Caco-2 (cell line): ENCODE measurements around the gene RBM33. TPM values are rescaled to one million over a fixed set of nuclear protein-coding genes. Genes with fewer than 3 reads are reported as not detected.
"Not testable (repeated sequence)": the region's sequence is repeated elsewhere in the genome, so short reads cannot be mapped to it uniquely, and the experiment has no call there.

Experiments
- BruUV-seq: library from RNA; stranded (reverse); fragments of 400-500 nt; replicated peaks from 2 replicates; lab custom pipeline; 2021; lab: Mats Ljungman, UMichigan
- CTCF ChIA-PET: fragments of 300-600 bp; sonication (Branson Sonifier 250); formaldehyde crosslinking; loops from one replicate; lab custom pipeline; 2022; ENCODE audit warnings: antibody characterized with exemption; lab: Charles Lee
- POLR2A ChIA-PET: fragments of 300-600 bp; sonication (Branson Sonifier 250); formaldehyde crosslinking; loops from one replicate; lab custom pipeline; 2022; ENCODE audit warnings: antibody characterized with exemption; lab: Charles Lee
- DNase-seq, 2 experiments: peaks; one replicate each; pipeline versions ENCODE4 v3.0.0 to v3.0.0-alpha.2; 2020 to 2022
- H3K27me3 ChIP-seq: replicated peaks from 2 replicates; pipeline ENCODE4 v1.6.0; 2011; ENCODE audit warnings: low read length; ENCODE audit not compliant: control insufficient read depth, insufficient read depth
- H3K36me3 ChIP-seq: 2 replicates; pipeline ENCODE4 v1.5.1; 2011; ENCODE audit warnings: low read length; ENCODE audit not compliant: control insufficient read depth, insufficient read depth
- H3K4me1 ChIP-seq: fragments of 250-450 bp; sonication (Bioruptor Pico); 2 replicates; pipeline ENCODE4 v1.5.1; 2020; ENCODE audit warnings: mild to moderate bottlenecking
- H3K4me3 ChIP-seq: 2 replicates; pipeline ENCODE4 v1.5.1; 2011; ENCODE audit warnings: low read depth, mild to moderate bottlenecking, control low read depth, low read length
- H3K9me3 ChIP-seq: fragments of 250-450 bp; sonication (Bioruptor Pico); 2 replicates; pipeline ENCODE4 v1.5.1; 2020; ENCODE audit warnings: mild to moderate bottlenecking, moderate library complexity
- H3K27ac Mint-ChIP-seq: one replicate; pipeline ENCODE4 v1.8.0; 2022; ENCODE audit warnings: mixed read lengths; ENCODE audit not compliant: unreplicated experiment
- H3K27me3 Mint-ChIP-seq: one replicate; pipeline ENCODE4 v1.8.0; 2022; ENCODE audit warnings: mixed read lengths; ENCODE audit not compliant: insufficient read depth, unreplicated experiment
- H3K36me3 Mint-ChIP-seq: one replicate; pipeline ENCODE4 v1.8.0; 2022; ENCODE audit warnings: mild to moderate bottlenecking, mixed read lengths; ENCODE audit not compliant: insufficient read depth, unreplicated experiment
- H3K4me1 Mint-ChIP-seq: one replicate; pipeline ENCODE4 v1.8.0; 2022; ENCODE audit warnings: low read depth, mixed read lengths; ENCODE audit not compliant: unreplicated experiment
- H3K4me3 Mint-ChIP-seq: one replicate; pipeline ENCODE4 v1.8.0; 2022; ENCODE audit warnings: mild to moderate bottlenecking, moderate library complexity, mixed read lengths; ENCODE audit not compliant: unreplicated experiment
- H3K9me3 Mint-ChIP-seq: one replicate; pipeline ENCODE4 v1.8.0; 2022; ENCODE audit warnings: mixed read lengths; ENCODE audit not compliant: unreplicated experiment
- intact Hi-C: fragments of 100-400 bp; cut with micrococcal nuclease; formaldehyde crosslinking; loops from one replicate; pipeline ENCODE4 v1.10.0; 2022; ENCODE audit not compliant: unreplicated experiment
- total RNA-seq: library from RNA; stranded (reverse); gene quantifications from 2 replicates; pipeline ENCODE4 v1.2.3, GENCODE V29; 2022
- TF ChIP-seq, protein P1 (sequence below), 2 experiments: fragments of 200-600 bp in 1 of 2; IDR thresholded peaks; 1 replicate in 1 of 2; 2 replicates in 1 of 2; pipeline versions ENCODE4 v1.5.1 to v1.8.0; 2011 to 2022; ENCODE audit warnings: antibody characterized with exemption in 1 of 2, control low read depth in 1 of 2, inconsistent platforms in 1 of 2, low read depth in 1 of 2, low read length in 1 of 2, mild to moderate bottlenecking in 1 of 2, moderate library complexity in 1 of 2; ENCODE audit not compliant: insufficient read depth in 1 of 2, severe bottlenecking in 1 of 2, unreplicated experiment in 1 of 2

The RBM33 gene
- total RNA-seq, 1 experiment from 2014 or later: 82.8 TPM

DNA sequence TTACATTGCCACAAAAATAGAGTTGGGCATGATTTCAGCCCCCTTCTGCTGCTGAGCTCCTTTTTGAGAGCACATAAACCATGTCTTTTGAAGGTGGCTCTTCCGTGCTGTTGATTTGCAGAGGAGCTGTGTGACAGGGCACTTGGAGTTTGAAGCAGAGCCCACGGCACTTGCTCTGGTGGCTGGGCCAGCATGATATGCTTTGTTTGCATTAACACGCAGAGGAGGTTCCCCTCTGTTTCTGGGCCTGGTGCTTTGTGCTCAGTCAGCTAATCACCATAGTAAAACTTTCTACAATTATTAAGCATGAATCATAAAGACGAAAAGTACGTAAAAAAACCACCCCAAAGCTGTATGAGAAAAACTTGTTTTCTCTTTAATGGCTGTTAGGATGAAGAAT, 40.1 kb downstream of the RBM33 start:
- no peaks in the 10 kb centered on the region for H3K4me1 Mint-ChIP-seq
- H3K36me3 Mint-ChIP-seq: peaks cover 60% of the 10 kb centered on the region
- TF ChIP-seq, protein P1, sequence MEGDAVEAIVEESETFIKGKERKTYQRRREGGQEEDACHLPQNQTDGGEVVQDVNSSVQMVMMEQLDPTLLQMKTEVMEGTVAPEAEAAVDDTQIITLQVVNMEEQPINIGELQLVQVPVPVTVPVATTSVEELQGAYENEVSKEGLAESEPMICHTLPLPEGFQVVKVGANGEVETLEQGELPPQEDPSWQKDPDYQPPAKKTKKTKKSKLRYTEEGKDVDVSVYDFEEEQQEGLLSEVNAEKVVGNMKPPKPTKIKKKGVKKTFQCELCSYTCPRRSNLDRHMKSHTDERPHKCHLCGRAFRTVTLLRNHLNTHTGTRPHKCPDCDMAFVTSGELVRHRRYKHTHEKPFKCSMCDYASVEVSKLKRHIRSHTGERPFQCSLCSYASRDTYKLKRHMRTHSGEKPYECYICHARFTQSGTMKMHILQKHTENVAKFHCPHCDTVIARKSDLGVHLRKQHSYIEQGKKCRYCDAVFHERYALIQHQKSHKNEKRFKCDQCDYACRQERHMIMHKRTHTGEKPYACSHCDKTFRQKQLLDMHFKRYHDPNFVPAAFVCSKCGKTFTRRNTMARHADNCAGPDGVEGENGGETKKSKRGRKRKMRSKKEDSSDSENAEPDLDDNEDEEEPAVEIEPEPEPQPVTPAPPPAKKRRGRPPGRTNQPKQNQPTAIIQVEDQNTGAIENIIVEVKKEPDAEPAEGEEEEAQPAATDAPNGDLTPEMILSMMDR (IDR thresholded peaks at IDR 0.05; ENCODE audit: insufficient read depth in 1 of 2, low read depth in 1 of 2, low read length in 1 of 2, severe bottlenecking in 1 of 2, unreplicated experiment in 1 of 2): no peak
- POLR2A ChIA-PET: no interaction called here
- no TSS peak for BruUV-seq
- CTCF ChIA-PET: no interaction called here
- H3K4me3 ChIP-seq: no peak overlapping the region
- no peaks in the 10 kb centered on the region for H3K27me3 ChIP-seq
- no peaks in the 10 kb centered on the region for H3K4me1 ChIP-seq
- H3K4me3 Mint-ChIP-seq: no peak overlapping the region
- H3K27ac Mint-ChIP-seq: no peak overlapping the region
- 0 out of 2 replicates have a peak, but pooled peaks cover 2% of the 10 kb centered on the region for H3K36me3 ChIP-seq
- no peaks in the 10 kb centered on the region for H3K9me3 ChIP-seq
- peaks cover 9% of the 10 kb centered on the region for H3K9me3 Mint-ChIP-seq
- DNase-seq: no peak
- intact Hi-C loops: no loop called here
- no peaks in the 10 kb centered on the region for H3K27me3 Mint-ChIP-seq

DNA sequence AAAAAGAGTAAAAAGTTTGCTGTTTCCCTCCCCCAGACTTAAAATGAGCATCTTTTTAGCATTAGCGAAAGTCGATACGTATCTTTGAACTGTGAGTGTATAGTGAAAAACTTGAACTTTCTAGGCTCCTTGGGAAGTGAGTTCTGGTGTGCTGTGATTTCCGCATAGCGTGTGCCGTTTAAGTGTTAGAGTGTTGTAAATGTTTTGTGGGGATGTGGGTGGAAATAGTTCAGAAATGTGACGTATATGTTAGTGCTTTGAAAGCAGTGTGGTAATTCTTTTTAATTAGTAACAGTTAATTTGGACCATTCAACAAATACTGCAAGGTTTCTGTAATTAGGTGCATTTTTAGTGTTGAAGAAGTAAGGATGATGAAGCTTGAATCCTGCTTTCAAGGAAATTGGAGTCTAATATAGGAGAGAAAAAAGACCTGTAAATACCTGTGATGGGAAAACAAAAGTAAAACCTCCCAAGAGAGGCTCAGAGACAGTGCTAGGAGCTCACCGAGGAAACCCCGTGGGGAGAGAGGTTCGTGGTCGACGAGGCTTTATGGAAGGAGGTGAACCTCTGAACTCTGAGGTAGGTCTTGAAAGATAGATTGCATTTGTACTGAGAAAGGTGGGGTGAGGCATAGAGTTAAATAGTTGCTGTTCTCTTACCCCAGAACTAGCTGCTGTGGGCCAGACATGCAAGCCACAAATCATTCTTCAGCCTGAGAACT, 40.8 kb downstream of the RBM33 start:
- TF ChIP-seq, protein P1 (IDR thresholded peaks at IDR 0.05; ENCODE audit: insufficient read depth in 1 of 2, low read depth in 1 of 2, low read length in 1 of 2, severe bottlenecking in 1 of 2, unreplicated experiment in 1 of 2): no peak
- no peak for DNase-seq
- Histone ChIP-seq H3K9me3 (no peaks in the 10 kb centered on the region), H3K4me3 (no peak overlapping the region), H3K36me3 (0 out of 2 replicates have a peak, but pooled peaks cover 2% of the 10 kb centered on the region), H3K27me3 (no peaks in the 10 kb centered on the region), H3K4me1 (no peaks in the 10 kb centered on the region)
- CTCF ChIA-PET: no interaction called here
- POLR2A ChIA-PET: no interaction called here
- Mint-ChIP-seq H3K36me3 (peaks cover 60% of the 10 kb centered on the region), H3K27ac (no peak overlapping the region), H3K9me3 (peaks cover 9% of the 10 kb centered on the region), H3K4me1 (no peaks in the 10 kb centered on the region), H3K27me3 (no peaks in the 10 kb centered on the region), H3K4me3 (no peak overlapping the region)
- no TSS peak for BruUV-seq
- intact Hi-C loops: no loop called here

DNA sequence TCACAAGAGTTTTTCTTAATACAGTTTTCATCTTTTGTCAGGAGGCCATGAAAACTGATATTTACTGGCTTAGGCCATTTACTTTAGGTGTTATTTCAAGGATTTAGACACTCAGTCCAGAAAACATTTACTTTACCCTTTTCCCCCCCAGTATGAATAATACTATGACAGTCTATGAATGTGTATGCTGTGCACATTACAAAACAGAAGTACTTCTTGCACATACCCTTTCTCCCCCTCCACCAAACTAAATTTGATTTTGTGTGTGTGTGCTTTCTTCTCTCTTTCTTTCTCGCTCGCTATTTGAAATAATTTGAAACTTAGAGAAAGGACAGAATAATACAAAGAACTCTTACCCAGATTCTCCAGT, 41.3 kb downstream of the RBM33 start:
- Histone ChIP-seq H3K36me3 (0 out of 2 replicates have a peak, but pooled peaks cover 2% of the 10 kb centered on the region), H3K27me3 (no peaks in the 10 kb centered on the region), H3K4me3 (no peak overlapping the region), H3K4me1 (no peaks in the 10 kb centered on the region), H3K9me3 (no peaks in the 10 kb centered on the region)
- ChIA-PET CTCF (no interaction called here), POLR2A (no interaction called here)
- BruUV-seq: no TSS peak
- DNase-seq: no peak
- no peak overlapping the region for H3K4me3 Mint-ChIP-seq
- TF ChIP-seq, protein P1 (IDR thresholded peaks at IDR 0.05; ENCODE audit: insufficient read depth in 1 of 2, low read depth in 1 of 2, low read length in 1 of 2, severe bottlenecking in 1 of 2, unreplicated experiment in 1 of 2): no peak
- H3K9me3 Mint-ChIP-seq: peaks cover 9% of the 10 kb centered on the region
- peaks cover 55% of the 10 kb centered on the region for H3K36me3 Mint-ChIP-seq
- no peaks in the 10 kb centered on the region for H3K27me3 Mint-ChIP-seq
- H3K4me1 Mint-ChIP-seq: peaks cover under 1% of the 10 kb centered on the region
- H3K27ac Mint-ChIP-seq: no peak overlapping the region
- intact Hi-C loops: no loop called here

DNA sequence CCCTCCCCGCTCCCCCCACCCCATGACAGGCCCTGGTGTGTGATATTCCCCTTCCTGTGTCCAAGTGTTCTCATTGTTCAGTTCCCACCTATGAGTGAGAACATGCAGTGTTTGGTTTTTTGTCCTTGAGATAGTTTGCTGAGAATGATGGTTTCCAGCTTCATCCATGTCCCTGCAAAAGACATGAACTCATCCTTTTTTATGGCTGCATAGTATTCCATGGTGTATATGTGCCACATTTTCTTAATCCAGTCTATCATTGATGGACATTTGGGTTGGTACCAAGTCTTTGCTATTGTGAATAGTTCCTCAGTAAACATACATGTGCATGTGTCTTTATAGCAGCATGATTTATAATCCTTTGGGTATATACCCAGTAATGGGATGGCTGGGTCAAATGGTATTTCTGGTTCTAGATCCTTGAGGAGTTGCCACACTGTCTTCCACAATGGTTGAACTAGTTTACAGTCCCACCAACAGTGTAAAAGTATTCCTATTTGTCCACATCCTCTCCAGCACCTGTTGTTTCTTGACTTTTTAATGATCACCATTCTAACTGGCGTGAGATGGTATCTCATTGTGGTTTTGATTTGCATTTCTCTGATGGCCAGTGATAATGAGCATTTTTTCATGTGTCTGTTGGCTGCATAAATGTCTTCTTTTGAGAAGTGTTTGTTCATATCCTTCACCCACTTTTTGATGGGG, 42.3 kb downstream of the RBM33 start:
- H3K27me3 Mint-ChIP-seq, H3K27me3 ChIP-seq, BruUV-seq, POLR2A ChIA-PET, H3K9me3 Mint-ChIP-seq, CTCF ChIA-PET, H3K4me3 Mint-ChIP-seq, intact Hi-C loops, H3K27ac Mint-ChIP-seq, H3K36me3 ChIP-seq, H3K4me1 ChIP-seq, H3K4me3 ChIP-seq, H3K9me3 ChIP-seq, DNase-seq, H3K4me1 Mint-ChIP-seq: not testable (repeated sequence)
- H3K36me3 Mint-ChIP-seq: peaks cover 50% of the 10 kb centered on the region

DNA sequence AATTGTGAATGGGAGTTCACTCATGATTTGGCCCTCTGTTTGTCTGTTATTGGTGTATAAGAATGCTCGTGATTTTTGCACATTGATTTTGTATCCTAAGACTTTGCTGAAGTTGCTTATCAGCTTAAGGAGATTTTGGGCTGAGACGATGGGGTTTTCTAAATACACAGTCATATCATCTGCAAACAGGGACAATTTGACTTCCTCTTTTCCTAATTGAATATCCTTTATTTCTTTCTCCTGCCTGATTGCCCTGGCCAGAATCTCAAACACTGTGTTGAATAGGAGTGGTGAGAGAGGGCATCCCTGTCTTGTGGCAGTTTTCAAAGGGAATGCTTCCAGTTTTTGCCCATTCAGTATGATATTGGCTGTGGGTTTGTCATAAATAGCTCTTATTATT, 43.8 kb downstream of the RBM33 start:
- CTCF ChIA-PET, H3K4me3 ChIP-seq, DNase-seq, H3K36me3 ChIP-seq, H3K4me1 Mint-ChIP-seq, H3K27me3 ChIP-seq, intact Hi-C loops, POLR2A ChIA-PET, H3K4me1 ChIP-seq, H3K9me3 Mint-ChIP-seq, H3K27ac Mint-ChIP-seq, BruUV-seq, H3K9me3 ChIP-seq, H3K4me3 Mint-ChIP-seq, H3K27me3 Mint-ChIP-seq: not testable (repeated sequence)
- H3K36me3 Mint-ChIP-seq: peaks cover 37% of the 10 kb centered on the region
